ENCODE measurements around the gene MRC1.

MRC1 gene

DNA sequence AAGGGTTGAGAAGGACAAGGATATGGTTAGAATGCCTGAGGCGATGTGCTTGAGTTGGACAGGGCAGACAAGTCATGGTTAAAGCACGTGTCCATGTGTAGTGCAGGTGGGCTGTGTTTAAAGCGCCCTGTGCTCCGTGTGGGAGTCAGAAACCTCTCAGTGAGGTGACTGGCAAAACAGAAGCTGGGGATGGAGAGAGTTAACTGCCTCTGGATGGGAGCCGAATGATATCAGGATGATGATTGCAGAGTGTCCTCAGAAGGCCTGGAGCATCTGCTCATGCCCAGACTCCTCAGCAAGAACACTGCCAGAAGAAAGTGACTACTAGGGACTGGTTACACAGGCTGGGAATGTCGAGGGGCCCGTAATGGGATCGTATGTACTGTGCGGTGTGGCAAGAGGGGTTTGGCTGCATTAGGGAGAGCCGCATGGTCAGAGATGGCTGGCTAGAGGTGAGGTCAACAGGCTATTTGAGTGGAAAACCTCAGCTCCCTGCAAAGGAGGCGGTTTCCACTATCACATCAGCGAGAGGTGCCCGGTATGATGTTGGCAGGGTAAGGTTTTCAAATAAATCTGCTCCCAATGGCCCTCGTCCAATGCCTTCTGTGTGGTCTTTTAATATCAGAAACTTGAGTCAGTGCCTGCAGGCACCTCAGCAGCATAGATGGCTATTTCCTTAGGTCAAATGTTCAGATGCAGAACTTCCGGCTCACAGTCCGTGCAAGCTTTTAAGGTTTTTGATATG lies 26.1 kb upstream of the MRC1 start:
- peaks cover 0 to 3% of the 10 kb centered on the region in 2 donors for H3K4me1 ChIP-seq (ENCODE audit: control insufficient read depth in 2 of 2, insufficient read depth in 2 of 2, low read length in 2 of 2)
- no peak overlapping the region for H3K4me3 ChIP-seq (ENCODE audit: low read length in 2 of 2)
- H3K9ac ChIP-seq (ENCODE audit: low read depth in 1 of 2, low read length in 2 of 2): no peak overlapping the region
- peaks cover 14 to 19% of the 10 kb centered on the region in 2 donors for H3K36me3 ChIP-seq (ENCODE audit: control insufficient read depth in 2 of 2, insufficient read depth in 2 of 2, low read length in 2 of 2)
- H3K27ac ChIP-seq (ENCODE audit: low read depth in 2 of 2, low read length in 2 of 2): no peak overlapping the region
- no peaks in the 10 kb centered on the region for H3K9me3 ChIP-seq (ENCODE audit: control insufficient read depth in 2 of 2, low read length in 2 of 2)
- no peaks in the 10 kb centered on the region for H3K27me3 ChIP-seq (ENCODE audit: control insufficient read depth in 2 of 2, insufficient read depth in 2 of 2, low read length in 2 of 2)

- Histone ChIP-seq H3K4me1 (ENCODE audit: control insufficient read depth in 2 of 2, insufficient read depth in 2 of 2, low read length in 2 of 2) (peaks cover 0 to 3% of the 10 kb centered on the region in 2 donors), H3K27ac (ENCODE audit: low read depth in 2 of 2, low read length in 2 of 2) (no peak overlapping the region), H3K36me3 (ENCODE audit: control insufficient read depth in 2 of 2, insufficient read depth in 2 of 2, low read length in 2 of 2) (peaks cover 12 to 18% of the 10 kb centered on the region in 2 donors), H3K9ac (ENCODE audit: low read depth in 1 of 2, low read length in 2 of 2) (no peak overlapping the region), H3K9me3 (ENCODE audit: control insufficient read depth in 2 of 2, low read length in 2 of 2) (no peaks in the 10 kb centered on the region), H3K27me3 (ENCODE audit: control insufficient read depth in 2 of 2, insufficient read depth in 2 of 2, low read length in 2 of 2) (no peaks in the 10 kb centered on the region), H3K4me3 (ENCODE audit: low read length in 2 of 2) (no peak overlapping the region)
Observed at GRCh38 chr10:17783751-17784150, 25.4 kb upstream of the MRC1 start.

DNA sequence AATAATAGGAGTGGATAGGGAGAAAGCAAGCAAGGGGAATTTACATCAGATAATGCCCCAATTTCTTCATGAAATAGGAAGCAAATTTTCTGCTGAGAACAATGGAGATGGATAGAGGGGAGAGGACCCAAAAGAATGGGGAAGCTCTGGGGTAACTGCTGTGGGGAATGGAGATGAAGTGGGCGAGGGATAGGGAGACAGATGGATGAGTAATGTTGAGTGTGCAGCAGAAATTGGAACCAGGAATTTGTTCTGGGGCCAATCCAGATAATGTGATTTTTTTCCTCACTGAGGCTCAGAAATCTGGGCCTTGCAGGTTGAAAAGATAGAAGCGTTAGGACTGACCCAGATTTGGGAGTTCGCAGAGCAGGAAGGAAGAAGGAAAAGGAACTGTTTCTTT lies 24.5 kb upstream of the MRC1 start:
- Histone ChIP-seq H3K27me3 (ENCODE audit: control insufficient read depth in 2 of 2, insufficient read depth in 2 of 2, low read length in 2 of 2) (no peaks in the 10 kb centered on the region), H3K4me1 (ENCODE audit: control insufficient read depth in 2 of 2, insufficient read depth in 2 of 2, low read length in 2 of 2) (peaks cover 0 to 3% of the 10 kb centered on the region in 2 donors), H3K9ac (ENCODE audit: low read depth in 1 of 2, low read length in 2 of 2) (no peak overlapping the region), H3K27ac (ENCODE audit: low read depth in 2 of 2, low read length in 2 of 2) (peak overlapping the region; percentile 10 to 11), H3K4me3 (ENCODE audit: low read length in 2 of 2) (no peak overlapping the region), H3K36me3 (ENCODE audit: control insufficient read depth in 2 of 2, insufficient read depth in 2 of 2, low read length in 2 of 2) (peaks cover 7 to 13% of the 10 kb centered on the region in 2 donors), H3K9me3 (ENCODE audit: control insufficient read depth in 2 of 2, low read length in 2 of 2) (no peaks in the 10 kb centered on the region)

DNA sequence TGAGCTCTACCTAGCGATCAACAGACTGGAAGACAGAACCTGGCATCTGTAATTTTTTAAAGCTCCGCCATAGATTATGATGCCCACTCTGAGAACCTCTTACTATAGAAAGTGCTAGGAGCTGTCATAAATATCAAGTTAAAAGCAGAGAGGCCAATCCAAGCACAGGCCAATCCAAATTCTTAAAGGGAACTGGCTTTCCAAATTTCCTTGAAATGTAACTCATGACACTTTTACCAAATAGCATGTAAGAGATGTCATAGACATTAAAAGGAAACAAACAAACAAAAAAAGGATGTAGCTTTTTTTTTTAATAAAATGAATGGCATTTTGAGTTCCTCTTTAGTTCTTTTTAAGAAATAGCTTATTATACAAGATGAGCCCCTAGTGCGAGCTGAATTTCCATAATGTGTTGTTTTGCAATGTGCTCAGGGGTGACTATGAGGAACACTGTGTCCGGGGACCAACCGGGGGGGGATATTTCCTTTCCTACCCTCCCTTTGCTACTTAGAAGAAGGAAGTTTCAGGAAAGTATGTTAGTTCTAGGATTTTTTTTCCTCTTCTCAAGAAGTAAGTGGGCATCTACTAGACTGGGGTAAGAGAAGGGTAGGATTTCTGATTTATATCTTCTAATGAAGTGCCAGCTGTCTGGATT lies 23.7 kb upstream of the MRC1 start:
- H3K4me1 ChIP-seq (ENCODE audit: control insufficient read depth in 2 of 2, insufficient read depth in 2 of 2, low read length in 2 of 2): peaks cover 0 to 3% of the 10 kb centered on the region in 2 donors
- no peak overlapping the region for H3K4me3 ChIP-seq (ENCODE audit: low read length in 2 of 2)
- no peaks in the 10 kb centered on the region for H3K27me3 ChIP-seq (ENCODE audit: control insufficient read depth in 2 of 2, insufficient read depth in 2 of 2, low read length in 2 of 2)
- H3K36me3 ChIP-seq (ENCODE audit: control insufficient read depth in 2 of 2, insufficient read depth in 2 of 2, low read length in 2 of 2): peaks cover 6 to 13% of the 10 kb centered on the region in 2 donors
- no peak overlapping the region for H3K9ac ChIP-seq (ENCODE audit: low read depth in 1 of 2, low read length in 2 of 2)
- H3K27ac ChIP-seq (ENCODE audit: low read depth in 2 of 2, low read length in 2 of 2): peak overlapping the region; percentile 10 to 11
- no peaks in the 10 kb centered on the region for H3K9me3 ChIP-seq (ENCODE audit: control insufficient read depth in 2 of 2, low read length in 2 of 2)

DNA sequence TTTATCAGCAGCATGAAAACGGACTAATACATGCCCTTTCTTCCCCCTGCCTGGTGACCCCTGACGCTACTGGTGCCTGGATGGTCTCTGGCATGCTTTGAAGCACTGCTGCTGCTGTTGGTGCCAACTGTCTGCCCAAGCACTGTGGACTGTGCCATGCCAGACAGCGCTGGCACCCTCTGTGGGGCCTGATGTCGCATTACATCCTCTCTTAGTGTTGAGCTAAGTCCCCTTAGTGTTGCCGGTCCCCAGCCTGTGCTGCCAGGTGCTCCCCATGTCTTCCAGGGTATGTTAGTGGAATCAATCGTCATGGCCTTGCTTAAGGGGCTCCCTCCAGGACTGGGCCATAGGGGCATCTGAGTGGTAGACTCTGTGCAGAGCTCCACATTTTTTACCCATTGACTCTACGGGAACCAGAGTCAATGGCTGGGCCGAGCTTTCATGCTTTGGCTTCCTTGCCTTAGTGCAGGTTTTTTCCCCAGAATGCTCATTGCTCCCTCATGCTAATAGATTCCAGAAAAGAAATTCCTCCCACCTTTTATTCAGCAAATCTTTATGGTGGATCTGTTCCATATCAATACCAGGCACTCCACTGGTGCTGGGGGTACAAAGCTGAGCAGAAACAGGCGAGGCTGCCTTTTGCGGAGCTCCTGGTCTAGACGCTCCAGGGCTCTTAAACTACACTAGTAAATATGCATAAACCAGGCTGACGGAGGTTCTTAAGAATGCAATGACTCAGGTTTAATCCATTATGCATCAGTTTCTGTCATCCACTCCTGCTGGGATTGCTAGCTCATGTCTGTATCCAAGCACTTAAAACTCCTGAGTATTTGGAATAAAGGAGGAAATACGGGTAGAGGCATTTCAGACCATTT lies 21.8 kb upstream of the MRC1 start:
- Histone ChIP-seq H3K9ac (ENCODE audit: low read depth in 1 of 2, low read length in 2 of 2) (no peak overlapping the region), H3K27me3 (ENCODE audit: control insufficient read depth in 2 of 2, insufficient read depth in 2 of 2, low read length in 2 of 2) (no peaks in the 10 kb centered on the region), H3K9me3 (ENCODE audit: control insufficient read depth in 2 of 2, low read length in 2 of 2) (no peaks in the 10 kb centered on the region), H3K4me1 (ENCODE audit: control insufficient read depth in 2 of 2, insufficient read depth in 2 of 2, low read length in 2 of 2) (peaks cover 0 to 3% of the 10 kb centered on the region in 2 donors), H3K4me3 (ENCODE audit: low read length in 2 of 2) (no peak overlapping the region), H3K36me3 (ENCODE audit: control insufficient read depth in 2 of 2, insufficient read depth in 2 of 2, low read length in 2 of 2) (peaks cover 6 to 13% of the 10 kb centered on the region in 2 donors), H3K27ac (ENCODE audit: low read depth in 2 of 2, low read length in 2 of 2) (no peak overlapping the region)

DNA sequence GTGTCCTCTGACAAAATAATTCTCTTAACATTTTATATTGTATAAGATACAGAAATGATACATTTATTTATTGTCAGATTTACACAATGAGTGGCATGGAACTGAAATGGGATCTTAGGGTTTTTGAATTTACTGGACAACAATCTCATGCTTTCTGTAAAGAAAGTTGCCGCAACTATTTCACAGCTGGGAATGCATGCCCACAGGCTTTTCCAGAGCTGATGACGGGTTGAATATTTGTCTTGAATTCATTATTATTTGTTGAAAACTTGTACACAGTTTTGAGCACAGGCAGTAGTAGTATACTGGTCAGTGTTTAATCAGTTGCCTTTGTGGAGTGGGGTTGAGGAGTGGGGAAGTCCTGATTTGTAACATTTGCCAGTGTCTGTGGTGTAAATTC lies 20.5 kb upstream of the MRC1 start:
- Histone ChIP-seq H3K27ac (ENCODE audit: low read depth in 2 of 2, low read length in 2 of 2) (no peak overlapping the region), H3K4me1 (ENCODE audit: control insufficient read depth in 2 of 2, insufficient read depth in 2 of 2, low read length in 2 of 2) (peaks cover 2 to 4% of the 10 kb centered on the region in 2 donors), H3K36me3 (ENCODE audit: control insufficient read depth in 2 of 2, insufficient read depth in 2 of 2, low read length in 2 of 2) (peaks cover 6 to 13% of the 10 kb centered on the region in 2 donors), H3K4me3 (ENCODE audit: low read length in 2 of 2) (no peak overlapping the region), H3K9ac (ENCODE audit: low read depth in 1 of 2, low read length in 2 of 2) (no peak overlapping the region), H3K9me3 (ENCODE audit: control insufficient read depth in 2 of 2, low read length in 2 of 2) (no peaks in the 10 kb centered on the region), H3K27me3 (ENCODE audit: control insufficient read depth in 2 of 2, insufficient read depth in 2 of 2, low read length in 2 of 2) (no peaks in the 10 kb centered on the region)

DNA sequence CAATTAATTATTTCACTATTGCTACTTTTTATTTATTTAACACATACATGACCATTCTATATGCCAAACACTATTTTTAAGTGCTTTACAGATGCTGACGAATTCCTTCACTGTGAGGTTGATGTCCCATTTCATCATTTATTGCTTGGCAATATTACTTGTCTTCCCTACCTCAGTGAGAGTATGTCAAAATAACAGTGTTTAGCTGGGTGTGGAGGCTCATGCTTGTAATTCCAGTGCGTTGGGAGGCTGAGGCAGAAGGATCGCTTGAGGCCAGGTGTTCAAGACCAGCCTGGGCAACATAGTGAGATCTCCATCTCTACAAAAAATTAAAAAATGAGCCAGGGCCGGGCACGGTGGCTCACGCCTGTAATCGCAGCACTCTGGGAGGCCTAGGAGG lies 19.8 kb upstream of the MRC1 start:
- Histone ChIP-seq H3K9ac (ENCODE audit: low read depth in 1 of 2, low read length in 2 of 2) (no peak overlapping the region), H3K36me3 (ENCODE audit: control insufficient read depth in 2 of 2, insufficient read depth in 2 of 2, low read length in 2 of 2) (peaks cover 6 to 13% of the 10 kb centered on the region in 2 donors), H3K27me3 (ENCODE audit: control insufficient read depth in 2 of 2, insufficient read depth in 2 of 2, low read length in 2 of 2) (no peaks in the 10 kb centered on the region), H3K4me1 (ENCODE audit: control insufficient read depth in 2 of 2, insufficient read depth in 2 of 2, low read length in 2 of 2) (peaks cover 3 to 6% of the 10 kb centered on the region in 2 donors), H3K9me3 (ENCODE audit: control insufficient read depth in 2 of 2, low read length in 2 of 2) (no peaks in the 10 kb centered on the region), H3K4me3 (ENCODE audit: low read length in 2 of 2) (no peak overlapping the region), H3K27ac (ENCODE audit: low read depth in 2 of 2, low read length in 2 of 2) (no peak overlapping the region)

DNA sequence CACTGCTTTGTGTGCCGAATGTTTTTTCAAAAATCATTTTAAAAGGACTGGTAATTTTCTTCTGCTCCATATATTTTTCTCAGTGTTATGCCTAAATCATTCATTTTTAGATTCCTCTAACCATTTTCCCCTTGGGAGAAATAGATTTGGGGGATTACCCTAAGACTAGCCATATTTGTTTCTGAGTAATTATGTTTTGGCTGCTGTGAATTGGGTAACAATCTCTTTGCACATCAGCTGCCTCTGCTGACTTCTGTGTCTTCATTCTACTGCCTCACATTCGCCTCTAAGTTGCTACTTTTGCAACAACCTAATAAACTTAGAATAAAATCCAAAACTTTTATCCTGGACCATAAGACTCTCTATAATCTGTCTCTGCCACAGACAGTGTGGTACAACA lies 18.5 kb upstream of the MRC1 start:
- H3K36me3 ChIP-seq (ENCODE audit: control insufficient read depth in 2 of 2, insufficient read depth in 2 of 2, low read length in 2 of 2): peaks cover 6 to 13% of the 10 kb centered on the region in 2 donors
- no peak overlapping the region for H3K27ac ChIP-seq (ENCODE audit: low read depth in 2 of 2, low read length in 2 of 2)
- H3K27me3 ChIP-seq (ENCODE audit: control insufficient read depth in 2 of 2, insufficient read depth in 2 of 2, low read length in 2 of 2): no peaks in the 10 kb centered on the region
- no peaks in the 10 kb centered on the region for H3K9me3 ChIP-seq (ENCODE audit: control insufficient read depth in 2 of 2, low read length in 2 of 2)
- no peak overlapping the region for H3K4me3 ChIP-seq (ENCODE audit: low read length in 2 of 2)
- no peak overlapping the region for H3K9ac ChIP-seq (ENCODE audit: low read depth in 1 of 2, low read length in 2 of 2)
- peaks cover 9 to 19% of the 10 kb centered on the region in 2 donors for H3K4me1 ChIP-seq (ENCODE audit: control insufficient read depth in 2 of 2, insufficient read depth in 2 of 2, low read length in 2 of 2)

DNA sequence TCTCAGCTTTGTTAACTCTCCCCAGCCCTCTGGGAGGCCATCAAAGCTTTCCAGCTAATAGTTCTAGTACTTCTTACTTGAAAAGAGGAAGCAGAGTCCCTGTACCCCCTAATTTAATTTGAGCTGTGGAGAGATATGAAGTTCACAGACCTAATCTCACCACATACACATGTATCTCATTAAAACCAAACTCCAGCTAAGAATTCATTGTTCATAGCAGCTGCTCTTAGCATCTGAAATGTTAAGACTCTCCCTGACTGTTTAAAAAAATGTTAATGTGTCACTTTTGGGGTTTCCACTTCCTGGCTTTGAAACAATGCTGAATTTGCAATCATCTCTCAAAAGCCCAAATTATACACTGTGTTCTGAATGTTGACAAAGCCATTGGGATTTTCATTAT lies 16.2 kb upstream of the MRC1 start:
- peaks cover 0 to 2% of the 10 kb centered on the region in 2 donors for H3K36me3 ChIP-seq (ENCODE audit: control insufficient read depth in 2 of 2, insufficient read depth in 2 of 2, low read length in 2 of 2)
- no peaks in the 10 kb centered on the region for H3K9me3 ChIP-seq (ENCODE audit: control insufficient read depth in 2 of 2, low read length in 2 of 2)
- no peak overlapping the region for H3K27ac ChIP-seq (ENCODE audit: low read depth in 2 of 2, low read length in 2 of 2)
- no peak overlapping the region for H3K9ac ChIP-seq (ENCODE audit: low read depth in 1 of 2, low read length in 2 of 2)
- H3K4me3 ChIP-seq (ENCODE audit: low read length in 2 of 2): no peak overlapping the region
- H3K27me3 ChIP-seq (ENCODE audit: control insufficient read depth in 2 of 2, insufficient read depth in 2 of 2, low read length in 2 of 2): no peaks in the 10 kb centered on the region
- H3K4me1 ChIP-seq (ENCODE audit: control insufficient read depth in 2 of 2, insufficient read depth in 2 of 2, low read length in 2 of 2): peaks cover 13 to 24% of the 10 kb centered on the region in 2 donors

All from mucosa of rectum (tissue), 2 donors.